ENCODE measurements around the gene APEX2. TPM values are rescaled to one million over a fixed set of nuclear protein-coding genes. Genes with fewer than 3 reads are reported as not detected.

The APEX2 gene
- total and polyA plus RNA-seq, 2 of the 4 experiments (the other 2 are of a cell fraction): 3.4 to 16.5 TPM

DNA sequence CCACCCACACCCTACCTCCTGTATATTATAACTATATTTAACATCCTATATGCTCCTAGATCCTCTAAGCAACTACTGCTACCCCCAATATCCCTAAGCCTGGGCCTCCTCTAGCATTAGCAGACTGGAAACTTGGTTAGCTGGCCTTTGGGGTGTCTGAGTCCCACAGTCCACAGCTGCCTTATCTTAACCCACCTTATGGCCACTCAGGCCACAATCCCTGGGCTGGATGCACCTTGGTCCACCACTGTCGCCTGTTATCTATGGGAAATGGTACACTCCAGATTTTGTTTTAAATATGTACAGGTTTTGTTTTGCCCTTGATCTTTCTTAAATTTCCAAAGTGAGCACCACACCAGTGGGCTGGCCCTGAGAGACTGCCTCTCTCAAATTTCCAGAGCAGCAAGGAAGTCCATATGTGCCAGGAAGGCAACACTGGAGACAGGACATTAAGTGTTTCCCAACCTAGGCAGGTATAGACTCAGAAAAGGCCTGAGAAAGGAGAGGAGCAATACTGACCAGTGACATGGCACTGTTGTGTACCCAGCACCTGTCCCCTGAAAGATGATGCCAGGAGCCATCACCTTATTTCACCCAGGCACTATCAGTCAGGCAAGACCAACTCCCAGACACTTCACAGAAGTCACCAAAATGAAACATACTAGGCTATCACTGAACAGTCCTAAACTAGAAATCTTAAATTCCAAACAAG lies 7.1 kb upstream of the APEX2 start:
- in situ Hi-C loops (cut with MboI; ENCODE audit: low sequenced_read_pairs): no loop called here
- Histone ChIP-seq H2BK15ac (ENCODE audit: low read depth, low read length) (no peak overlapping the region), H3K9me3 (ENCODE audit: control insufficient read depth, insufficient read depth, low read length) (no peaks in the 10 kb centered on the region), H3K4me2 (ENCODE audit: low read depth, low read length) (no peak overlapping the region), H2AK9ac (replicated peaks; ENCODE audit: low read depth, low read length, poor library complexity) (no peak overlapping the region), H4K8ac (ENCODE audit: low read depth in 2 of 2, low read length in 2 of 2) (no peak overlapping the region), H3K4me3 (ENCODE audit: insufficient read depth, low read depth, low read length) (no peak overlapping the region), H3K9ac (ENCODE audit: low read depth, low read length) (no peak overlapping the region), H3K79me1 (ENCODE audit: low read depth in 1 of 2, low read length in 2 of 2) (no peaks in the 10 kb centered on the region), H3K27ac (ENCODE audit: insufficient read depth, low read length) (no peak overlapping the region), H3K18ac (ENCODE audit: low read depth, low read length) (no peak overlapping the region), H3K4me1 (ENCODE audit: control insufficient read depth, insufficient read depth, low read length) (no peaks in the 10 kb centered on the region), H3K14ac (replicated peaks; ENCODE audit: low read depth, low read length) (no peak overlapping the region), H4K20me1 (ENCODE audit: insufficient read depth, low read length) (no peaks in the 10 kb centered on the region), H3K27me3 (ENCODE audit: control insufficient read depth, insufficient read depth, low read length) (peaks cover 14% of the 10 kb centered on the region), H3K9me1 (ENCODE audit: insufficient read depth, low read length) (no peaks in the 10 kb centered on the region), H2AFZ (replicated peaks; ENCODE audit: low read length, poor library complexity) (no peak overlapping the region), H2AK5ac (ENCODE audit: low read depth, low read length) (no peak overlapping the region), H2BK120ac (ENCODE audit: low read depth, low read length) (no peak overlapping the region), H3K4ac (ENCODE audit: low read depth, low read length) (no peak overlapping the region), H2BK5ac (ENCODE audit: low read depth, low read length, poor library complexity, severe bottlenecking) (no peak overlapping the region), H4K5ac (ENCODE audit: low read depth, low read length) (no peak overlapping the region), H2BK20ac (ENCODE audit: low read depth, low read length) (no peak overlapping the region), H4K91ac (ENCODE audit: insufficient read depth, low read depth, low read length) (no peak overlapping the region), H3K56ac (ENCODE audit: extremely low read depth, insufficient read depth, low read length) (no peak overlapping the region), H3K23ac (ENCODE audit: low read depth, low read length) (no peak overlapping the region), H3K36me3 (ENCODE audit: control insufficient read depth, insufficient read depth, low read length) (no peaks in the 10 kb centered on the region)
- ChIA-PET POLR2A (ENCODE audit: unreplicated experiment) (no interaction called here), CTCF (no interaction called here)
- dilution Hi-C loops (cut with HindIII; ENCODE audit: low sequenced_read_pairs, unreplicated experiment): no loop called here
- intact Hi-C loops (cut with micrococcal nuclease): no loop called here
- TF ChIP-seq, protein P1, sequence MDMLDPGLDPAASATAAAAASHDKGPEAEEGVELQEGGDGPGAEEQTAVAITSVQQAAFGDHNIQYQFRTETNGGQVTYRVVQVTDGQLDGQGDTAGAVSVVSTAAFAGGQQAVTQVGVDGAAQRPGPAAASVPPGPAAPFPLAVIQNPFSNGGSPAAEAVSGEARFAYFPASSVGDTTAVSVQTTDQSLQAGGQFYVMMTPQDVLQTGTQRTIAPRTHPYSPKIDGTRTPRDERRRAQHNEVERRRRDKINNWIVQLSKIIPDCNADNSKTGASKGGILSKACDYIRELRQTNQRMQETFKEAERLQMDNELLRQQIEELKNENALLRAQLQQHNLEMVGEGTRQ (IDR thresholded peaks at IDR 0.05; ENCODE audit: low read depth, low read length): no peak
- TF ChIP-seq, protein P2, sequence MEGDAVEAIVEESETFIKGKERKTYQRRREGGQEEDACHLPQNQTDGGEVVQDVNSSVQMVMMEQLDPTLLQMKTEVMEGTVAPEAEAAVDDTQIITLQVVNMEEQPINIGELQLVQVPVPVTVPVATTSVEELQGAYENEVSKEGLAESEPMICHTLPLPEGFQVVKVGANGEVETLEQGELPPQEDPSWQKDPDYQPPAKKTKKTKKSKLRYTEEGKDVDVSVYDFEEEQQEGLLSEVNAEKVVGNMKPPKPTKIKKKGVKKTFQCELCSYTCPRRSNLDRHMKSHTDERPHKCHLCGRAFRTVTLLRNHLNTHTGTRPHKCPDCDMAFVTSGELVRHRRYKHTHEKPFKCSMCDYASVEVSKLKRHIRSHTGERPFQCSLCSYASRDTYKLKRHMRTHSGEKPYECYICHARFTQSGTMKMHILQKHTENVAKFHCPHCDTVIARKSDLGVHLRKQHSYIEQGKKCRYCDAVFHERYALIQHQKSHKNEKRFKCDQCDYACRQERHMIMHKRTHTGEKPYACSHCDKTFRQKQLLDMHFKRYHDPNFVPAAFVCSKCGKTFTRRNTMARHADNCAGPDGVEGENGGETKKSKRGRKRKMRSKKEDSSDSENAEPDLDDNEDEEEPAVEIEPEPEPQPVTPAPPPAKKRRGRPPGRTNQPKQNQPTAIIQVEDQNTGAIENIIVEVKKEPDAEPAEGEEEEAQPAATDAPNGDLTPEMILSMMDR (conservative IDR thresholded peaks at IDR 0.05; ENCODE audit: low read depth, low read length): no peak
- TF ChIP-seq MAFK (IDR thresholded peaks at IDR 0.05; ENCODE audit: low read depth, low read length) (no peak), RCOR1 (IDR thresholded peaks at IDR 0.05; ENCODE audit: insufficient replicate concordance, low read length) (no peak), RFX5 (IDR thresholded peaks at IDR 0.05; ENCODE audit: low read depth, low read length) (no peak)
- DNase-seq: no peak
- no peak for ATAC-seq (ENCODE audit: low read depth)
- WGBS, 2 experiments (ENCODE audit: extremely low coverage in 2 of 2, insufficient read length in 1 of 2): no CpG with 5 or more reads among the region's 1 CpG
- BruUV-seq (replicated peaks): no TSS peak
